SK-N-SH (cell line): ENCODE data around the gene UNC79. TPM values are rescaled to one million over a fixed set of nuclear protein-coding genes. Genes with fewer than 3 reads are reported as not detected.

Experiments
- CTCF ChIA-PET: fragments of 300-600, 350-600 bp; formaldehyde crosslinking; extraction: SDS; loops from one replicate; lab custom pipeline; 2021; lab: Yijun Ruan, JAX
- POLR2A ChIA-PET: fragments of 350-600 bp; sonication (Branson Sonifier 250); formaldehyde crosslinking; extraction: SDS; loops from one replicate; lab custom pipeline; 2020; ENCODE audit warnings: antibody characterized with exemption, inconsistent platforms; lab: Yijun Ruan, JAX
- DNase-seq: peaks from one replicate; pipeline ENCODE4 v3.0.0; 2012
- H2AFZ ChIP-seq: fragments of 200-600 bp; sonication (generic); 2 replicates; pipeline ENCODE4 v1.8.1; 2016; ENCODE audit warnings: antibody characterized with exemption, mild to moderate bottlenecking, low read depth
- H3F3A ChIP-seq: fragments of 200-600 bp; sonication (generic); replicated peaks from 2 replicates; pipeline ENCODE3; 2016; ENCODE audit warnings: antibody characterized with exemption, mild to moderate bottlenecking; ENCODE audit not compliant: insufficient read depth
- H3K27ac ChIP-seq, 2 experiments: fragments of 200-500 bp in 1 of 2; fragments of 200-600 bp in 1 of 2; sonication (Bioruptor generic) in 1 of 2; sonication (generic), shearing (Covaris generic) in 1 of 2; 2 replicates each; pipeline versions ENCODE4 v1.5.1 to v1.6.1; 2014 to 2016; ENCODE audit warnings: low read depth in 2 of 2, inconsistent platforms in 1 of 2, low read length in 1 of 2, mild to moderate bottlenecking in 1 of 2, mixed read lengths in 1 of 2
- H3K27me3 ChIP-seq: fragments of 200-600 bp; sonication (generic), shearing (Covaris generic); 2 replicates; pipeline ENCODE4 v1.6.1; 2016; ENCODE audit warnings: mixed run types; ENCODE audit not compliant: insufficient read depth
- H3K36me3 ChIP-seq, 2 experiments: fragments of 200-500 bp in 1 of 2; fragments of 200-600 bp in 1 of 2; sonication (Bioruptor generic) in 1 of 2; sonication (generic) in 1 of 2; replicated peaks in 1 of 2; 2 replicates each; pipeline versions ENCODE3 to v1.5.1; 2014 to 2016; ENCODE audit warnings: low read length in 1 of 2, mild to moderate bottlenecking in 1 of 2; ENCODE audit not compliant: insufficient read depth in 2 of 2, control insufficient read depth in 1 of 2
- H3K4me1 ChIP-seq, 2 experiments: fragments of 200-500 bp in 1 of 2; fragments of 200-600 bp in 1 of 2; sonication (Bioruptor generic) in 1 of 2; sonication (generic), shearing (Covaris generic) in 1 of 2; 2 replicates each; pipeline versions ENCODE4 v1.5.1 to v1.6.1; 2014 to 2016; ENCODE audit warnings: low read depth in 1 of 2, low read length in 1 of 2, mixed run types in 1 of 2; ENCODE audit not compliant: insufficient read depth in 2 of 2, control insufficient read depth in 1 of 2
- H3K4me2 ChIP-seq: fragments of 200-600 bp; sonication (generic), shearing (Covaris generic); 2 replicates; pipeline ENCODE4 v1.6.1; 2017; ENCODE audit warnings: mixed run types
- H3K4me3 ChIP-seq, 2 experiments: fragments of 200-500 bp in 1 of 2; fragments of 200-600 bp in 1 of 2; sonication (Bioruptor generic) in 1 of 2; sonication (generic), shearing (Covaris generic) in 1 of 2; 2 replicates each; pipeline versions ENCODE4 v1.5.1 to v1.8.1; 2014 to 2016; ENCODE audit warnings: low read depth in 2 of 2, inconsistent platforms in 1 of 2, low read length in 1 of 2, mild to moderate bottlenecking in 1 of 2, mixed read lengths in 1 of 2, moderate library complexity in 1 of 2
- H3K79me2 ChIP-seq: fragments of 200-600 bp; sonication (generic); 2 replicates; pipeline ENCODE4 v1.8.1; 2017; ENCODE audit warnings: mild to moderate bottlenecking; ENCODE audit not compliant: insufficient read depth
- H3K9ac ChIP-seq: fragments of 200-600 bp; sonication (generic); 2 replicates; pipeline ENCODE4 v1.6.1; 2017; ENCODE audit warnings: mixed run types
- H3K9me2 ChIP-seq: fragments of 200-600 bp; sonication (generic); 2 replicates; pipeline ENCODE4 v1.6.1; 2017; ENCODE audit warnings: mixed run types
- H3K9me3 ChIP-seq: fragments of 200-600 bp; sonication (generic); 2 replicates; pipeline ENCODE4 v1.6.1; 2017; ENCODE audit warnings: mixed run types, mild to moderate bottlenecking, moderate library complexity
- H4K20me1 ChIP-seq: fragments of 200-600 bp; sonication (generic); 2 replicates; pipeline ENCODE4 v1.6.1; 2017; ENCODE audit warnings: mild to moderate bottlenecking, mixed run types; ENCODE audit not compliant: insufficient read depth
- CTCF ChIP-seq: fragments of 200-600 bp; sonication (generic); IDR thresholded peaks from 2 replicates; pipeline ENCODE4 v1.6.1; 2017; ENCODE audit warnings: antibody characterized with exemption, mild to moderate bottlenecking, moderate library complexity
- EP300 ChIP-seq, 2 experiments: IDR thresholded peaks; 2 replicates each; pipeline versions ENCODE4 v1.4.0 to v1.6.1; 2012; ENCODE audit warnings: borderline replicate concordance in 1 of 2, low read depth in 1 of 2, low read length in 1 of 2
- EZH2phosphoT487 ChIP-seq: fragments of 200-600 bp; sonication (generic); IDR thresholded peaks from 2 replicates; pipeline ENCODE4 v1.6.1; 2017; ENCODE audit warnings: low read depth, mixed run types, mild to moderate bottlenecking, antibody characterized with exemption, moderate library complexity, borderline replicate concordance
- FOSL2 ChIP-seq: IDR thresholded peaks from 2 replicates; pipeline ENCODE4 v1.4.0; 2012; ENCODE audit warnings: low read depth, mild to moderate bottlenecking, moderate library complexity, borderline replicate concordance
- FOXJ3 ChIP-seq: sonication (generic); formaldehyde crosslinking; IDR thresholded peaks from 2 replicates; pipeline ENCODE4 v1.5.1; 2020; ENCODE audit warnings: mild to moderate bottlenecking, missing genetic modification reagents
- FOXM1 ChIP-seq: IDR thresholded peaks from 2 replicates; pipeline ENCODE4 v1.4.0; 2012; ENCODE audit warnings: low read depth, mild to moderate bottlenecking
- GABPA ChIP-seq: IDR thresholded peaks from 2 replicates; pipeline ENCODE4 v1.4.0; 2012; ENCODE audit warnings: low read depth, mild to moderate bottlenecking
- GATA2 ChIP-seq: sonication (generic); formaldehyde crosslinking; IDR thresholded peaks from 2 replicates; pipeline ENCODE4 v1.5.0; 2020; ENCODE audit warnings: mild to moderate bottlenecking, missing genetic modification reagents
- IRF3 ChIP-seq: fragments of 150-350 bp; IDR thresholded peaks from 2 replicates; pipeline ENCODE4 v1.6.1; 2016; ENCODE audit warnings: mild to moderate bottlenecking, low read depth, low read length
- JUND ChIP-seq: IDR thresholded peaks from 2 replicates; pipeline ENCODE4 v1.4.0; 2012
- MAX ChIP-seq: IDR thresholded peaks from 2 replicates; pipeline ENCODE4 v1.4.0; 2012; ENCODE audit warnings: low read depth
- MXI1 ChIP-seq: IDR thresholded peaks from 2 replicates; pipeline ENCODE4 v1.6.1; 2012; ENCODE audit warnings: mild to moderate bottlenecking, low read depth, low read length, improper control_type of control experiment
- NFIC ChIP-seq: IDR thresholded peaks from 2 replicates; pipeline ENCODE4 v1.4.0; 2012; ENCODE audit warnings: borderline replicate concordance
- NRF1 ChIP-seq: IDR thresholded peaks from 2 replicates; pipeline ENCODE4 v1.6.1; 2012; ENCODE audit warnings: low read depth, mild to moderate bottlenecking, low read length
- PBX3 ChIP-seq: IDR thresholded peaks from 2 replicates; pipeline ENCODE4; 2012
- POLR2AphosphoS5 ChIP-seq: IDR thresholded peaks from 2 replicates; pipeline ENCODE4 v1.6.1; 2012; ENCODE audit warnings: low read depth, low read length
- RAD21 ChIP-seq: IDR thresholded peaks from 2 replicates; pipeline ENCODE4 v1.6.1; 2012; ENCODE audit warnings: mild to moderate bottlenecking, low read length
- RFX5 ChIP-seq: IDR thresholded peaks from 2 replicates; pipeline ENCODE4 v1.6.1; 2012; ENCODE audit warnings: mild to moderate bottlenecking, improper control_type of control experiment, low read length
- SMC3 ChIP-seq: IDR thresholded peaks from 2 replicates; pipeline ENCODE4 v1.6.1; 2012; ENCODE audit warnings: low read depth, low read length, improper control_type of control experiment
- TCF12 ChIP-seq: IDR thresholded peaks from 2 replicates; pipeline ENCODE4 v1.4.0; 2012
- TEAD4 ChIP-seq: IDR thresholded peaks from 2 replicates; pipeline ENCODE4 v1.4.0; 2012; ENCODE audit warnings: mild to moderate bottlenecking, borderline replicate concordance; ENCODE audit not compliant: insufficient read depth
- ZBTB33 ChIP-seq: IDR thresholded peaks from 2 replicates; pipeline ENCODE4 v1.4.0; 2012; ENCODE audit warnings: low read depth, borderline replicate concordance
- WGBS: methylation state at CpG from one replicate; pipeline ENCODE4 v1.1.6; 2017; ENCODE audit warnings: low lambda C conversion rate; 5-methylcytosine and 5-hydroxymethylcytosine counted together
- polyA plus RNA-seq, 3 experiments: library from polyadenylated mRNA; depleted of rRNA; stranded (reverse); fragments of >200 nt; gene quantifications; 2 replicates each; pipeline ENCODE4 v1.2.3, GENCODE V29; 2012

The UNC79 gene
- polyA plus RNA-seq, 1 of the 3 experiments (the other 2 are of a cell fraction): 0.10 TPM

- Histone ChIP-seq H3K4me2 (no peak overlapping the region), H3K4me1 (no peaks in the 10 kb centered on the region; a peak in 1 of 4 replicates), H3K36me3 (no peaks in the 10 kb centered on the region), H3K4me3 (no peak overlapping the region), H3K79me2 (no peaks in the 10 kb centered on the region), H3K9me3 (no peaks in the 10 kb centered on the region; the same call in 1 of the 2 replicates), H3K9ac (no peak overlapping the region), H2AFZ (no peak overlapping the region), H3K27me3 (no peaks in the 10 kb centered on the region), H4K20me1 (no peaks in the 10 kb centered on the region), H3K9me2 (no peaks in the 10 kb centered on the region), H3F3A (no peaks in the 10 kb centered on the region), H3K27ac (no peak overlapping the region)
- no peak for DNase-seq
- ChIA-PET POLR2A (no interaction called here), CTCF (interaction anchor here (1.7 kb wide), 1 partner anchor 11 kb away, joined by 5 read pairs; no protein-coding TSS in a partner anchor)
- WGBS: 50% methylated on average over 6 of the region's 6 CpGs
- TF ChIP-seq TEAD4: no peak
- no peak for TF ChIP-seq PBX3
- TF ChIP-seq JUND: no peak
- TF ChIP-seq MAX: no peak
- TF ChIP-seq SMC3: no peak
- no peak for TF ChIP-seq FOXM1
- TF ChIP-seq RAD21: no peak
- TF ChIP-seq EZH2phosphoT487: no peak
- no peak for TF ChIP-seq FOXJ3
- no peak for TF ChIP-seq TCF12
- TF ChIP-seq FOSL2: no peak
- TF ChIP-seq NFIC: no peak
- TF ChIP-seq IRF3: no peak
These were observed 273.2 kb downstream of the UNC79 start for GRCh38 chr14:93703941-93704340.

GRCh38 chr14:93705513-93706156 lies 274.9 kb downstream of the UNC79 start:
- POLR2A ChIA-PET: no interaction called here
- 45% methylated on average over 15 of the region's 15 CpGs for WGBS
- no peak for DNase-seq
- TF ChIP-seq CTCF: no peak
- no peak for TF ChIP-seq ZBTB33
- no peak for TF ChIP-seq SMC3
- TF ChIP-seq NRF1: no peak
- no peak for TF ChIP-seq MXI1
- TF ChIP-seq GABPA: no peak
- TF ChIP-seq POLR2AphosphoS5: no peak
- no peak for TF ChIP-seq EP300 (IDR thresholded peaks at IDR 0.05; ENCODE audit: borderline replicate concordance in 1 of 2, low read depth in 1 of 2, low read length in 1 of 2)
- TF ChIP-seq IRF3: no peak
- TF ChIP-seq TEAD4: no peak
- no peak for TF ChIP-seq JUND
- TF ChIP-seq RFX5: no peak
- TF ChIP-seq GATA2 (CRISPR knock-in tag): no peak

More at GRCh38 chr14:93705513-93706156, 274.9 kb downstream of the UNC79 start:
- no peaks in the 10 kb centered on the region for H3K27me3 ChIP-seq
- no peak overlapping the region for H3K9ac ChIP-seq
- no peak overlapping the region for H2AFZ ChIP-seq
- H3F3A ChIP-seq: no peaks in the 10 kb centered on the region
- no peaks in the 10 kb centered on the region for H4K20me1 ChIP-seq
- H3K4me1 ChIP-seq: no peaks in the 10 kb centered on the region; a peak in 1 of 4 replicates
- H3K9me3 ChIP-seq: no peaks in the 10 kb centered on the region
- CTCF ChIA-PET: interaction anchor here (1.1 kb wide), 1 partner anchor 201 kb away, joined by 3 read pairs; no protein-coding TSS in a partner anchor
- H3K27ac ChIP-seq: no peak overlapping the region
- no peak overlapping the region for H3K4me2 ChIP-seq
- no peak overlapping the region for H3K4me3 ChIP-seq
- no peaks in the 10 kb centered on the region for H3K79me2 ChIP-seq
- H3K36me3 ChIP-seq: no peaks in the 10 kb centered on the region
- H3K9me2 ChIP-seq: no peaks in the 10 kb centered on the region
